ENCODE results near the gene CGB5.
"Not testable (repeated sequence)": the region's sequence is repeated elsewhere in the genome, so short reads cannot be mapped to it uniquely, and the experiment has no call there.

GRCh38 chr19:49029749-49030148 is 13.9 kb upstream of the CGB5 start:
- TF ChIP-seq ZNF214 (tag by site-specific recombination; IDR thresholded peaks at IDR 0.05; ENCODE audit: borderline replicate concordance); ZSCAN16 (tag by site-specific recombination; IDR thresholded peaks at IDR 0.05); ZNF561 (tag by site-specific recombination; IDR thresholded peaks at IDR 0.05; ENCODE audit: borderline replicate concordance); ZNF776 (tag by site-specific recombination; IDR thresholded peaks at IDR 0.05; ENCODE audit: borderline replicate concordance); TSHZ1 (tag by site-specific recombination; IDR thresholded peaks at IDR 0.05; ENCODE audit: borderline replicate concordance): not testable (repeated sequence)
- TF ChIP-seq, protein P1, sequence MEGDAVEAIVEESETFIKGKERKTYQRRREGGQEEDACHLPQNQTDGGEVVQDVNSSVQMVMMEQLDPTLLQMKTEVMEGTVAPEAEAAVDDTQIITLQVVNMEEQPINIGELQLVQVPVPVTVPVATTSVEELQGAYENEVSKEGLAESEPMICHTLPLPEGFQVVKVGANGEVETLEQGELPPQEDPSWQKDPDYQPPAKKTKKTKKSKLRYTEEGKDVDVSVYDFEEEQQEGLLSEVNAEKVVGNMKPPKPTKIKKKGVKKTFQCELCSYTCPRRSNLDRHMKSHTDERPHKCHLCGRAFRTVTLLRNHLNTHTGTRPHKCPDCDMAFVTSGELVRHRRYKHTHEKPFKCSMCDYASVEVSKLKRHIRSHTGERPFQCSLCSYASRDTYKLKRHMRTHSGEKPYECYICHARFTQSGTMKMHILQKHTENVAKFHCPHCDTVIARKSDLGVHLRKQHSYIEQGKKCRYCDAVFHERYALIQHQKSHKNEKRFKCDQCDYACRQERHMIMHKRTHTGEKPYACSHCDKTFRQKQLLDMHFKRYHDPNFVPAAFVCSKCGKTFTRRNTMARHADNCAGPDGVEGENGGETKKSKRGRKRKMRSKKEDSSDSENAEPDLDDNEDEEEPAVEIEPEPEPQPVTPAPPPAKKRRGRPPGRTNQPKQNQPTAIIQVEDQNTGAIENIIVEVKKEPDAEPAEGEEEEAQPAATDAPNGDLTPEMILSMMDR (tag by site-specific recombination; IDR thresholded peaks at IDR 0.05), result not testable (repeated sequence)
